NB4 (cell line): Measurements from ENCODE around the gene PDXP.

Experiments
- DNase-seq: peaks from one replicate; pipeline ENCODE4 v3.0.0; 2010; ENCODE audit warnings: low read depth
- H3K4me3 ChIP-seq: one replicate; pipeline ENCODE4 v1.5.1; 2011; ENCODE audit warnings: mild to moderate bottlenecking, low read depth, low read length, moderate library complexity
- CTCF ChIP-seq: IDR thresholded peaks from one replicate; pipeline ENCODE4 v1.5.1; 2012; ENCODE audit warnings: low read depth, low read length
- MAX ChIP-seq: IDR thresholded peaks from 2 replicates; pipeline ENCODE4 v1.6.1; 2011; ENCODE audit warnings: low read depth, low read length
- MYC ChIP-seq: IDR thresholded peaks from 2 replicates; pipeline ENCODE4 v1.6.1; 2011; ENCODE audit warnings: low read depth, low read length
- POLR2A ChIP-seq: IDR thresholded peaks from 2 replicates; pipeline ENCODE4 v1.6.1; 2011; ENCODE audit warnings: mild to moderate bottlenecking; ENCODE audit not compliant: insufficient read length; ENCODE audit errors: extremely low read depth

The PDXP gene

GRCh38 chr22:37621352-37621860 lies 37.1 kb upstream of the PDXP start:
- TF ChIP-seq POLR2A: no peak
- no peak for TF ChIP-seq MAX
- no peak for TF ChIP-seq CTCF
- TF ChIP-seq MYC: no peak
- DNase-seq: no peak
- no peak overlapping the region for H3K4me3 ChIP-seq

GRCh38 chr22:37623075-37624016 lies 35.2 kb upstream of the PDXP start:
- TF ChIP-seq MAX (no peak), CTCF (peak; percentile 73), POLR2A (no peak)
- no peak overlapping the region for H3K4me3 ChIP-seq
- DNase-seq: peak; percentile 65

- DNase-seq: no peak
- no peak overlapping the region for H3K4me3 ChIP-seq
- TF ChIP-seq POLR2A (no peak), MYC (no peak), CTCF (no peak), MAX (no peak)
Measured at GRCh38 chr22:37624017-37624365, 34.5 kb upstream of the PDXP start.

- H3K4me3 ChIP-seq: no peak overlapping the region
- TF ChIP-seq MYC (no peak), CTCF (no peak), MAX (no peak), POLR2A (no peak)
- DNase-seq: no peak
Measured at GRCh38 chr22:37624876-37625275, 33.6 kb upstream of the PDXP start.

GRCh38 chr22:37625737-37626136 lies 32.8 kb upstream of the PDXP start:
- no peak for DNase-seq
- TF ChIP-seq MAX: no peak
- no peak for TF ChIP-seq POLR2A
- no peak for TF ChIP-seq MYC
- no peak for TF ChIP-seq CTCF
- H3K4me3 ChIP-seq: no peak overlapping the region
